CD14-positive monocyte (primary cell): ENCODE results near the gene CLCNKB. TPM values are rescaled to one million over a fixed set of nuclear protein-coding genes. Genes with fewer than 3 reads are reported as not detected.
A peak's percentile ranks its signal among the peaks of the same experiment; 100 is the strongest.

Experiments
- DNase-seq, 3 donors: peaks; one replicate each; pipeline ENCODE4 v3.0.0-alpha.2; 2011 to 2022
- H2AFZ ChIP-seq: 2 replicates; pipeline ENCODE4 v1.6.0; 2012; ENCODE audit warnings: mild to moderate bottlenecking, low read depth, low read length, inconsistent platforms; ENCODE audit not compliant: insufficient read depth, poor library complexity, severe bottlenecking
- H3K27ac ChIP-seq, 2 donors: 1 replicate in 1 of 2; 2 replicates in 1 of 2; pipeline ENCODE4 v1.5.1; 2012 to 2013; ENCODE audit warnings: low read length in 2 of 2, control low read depth in 1 of 2, inconsistent platforms in 1 of 2, low read depth in 1 of 2, mild to moderate bottlenecking in 1 of 2
- H3K27me3 ChIP-seq, 2 donors: one replicate each; pipeline versions ENCODE4 v1.6.0 to v1.6.1; 2011 to 2013; ENCODE audit warnings: low read length in 2 of 2; ENCODE audit not compliant: control insufficient read depth in 2 of 2, insufficient read depth in 2 of 2
- H3K36me3 ChIP-seq, 2 donors: replicated peaks in 1 of 2; 1 replicate in 1 of 2; 2 replicates in 1 of 2; pipeline versions ENCODE4 v1.5.1 to v1.6.1; 2012 to 2013; ENCODE audit warnings: low read length in 2 of 2, control low read depth in 1 of 2, inconsistent platforms in 1 of 2, mild to moderate bottlenecking in 1 of 2; ENCODE audit not compliant: insufficient read depth in 2 of 2, control insufficient read depth in 1 of 2
- H3K4me1 ChIP-seq, 2 donors: 1 replicate in 1 of 2; 2 replicates in 1 of 2; pipeline versions ENCODE4 v1.5.1 to v1.6.1; 2012 to 2013; ENCODE audit warnings: low read length in 2 of 2, control low read depth in 1 of 2, inconsistent platforms in 1 of 2, mild to moderate bottlenecking in 1 of 2, moderate library complexity in 1 of 2; ENCODE audit not compliant: insufficient read depth in 2 of 2, control insufficient read depth in 1 of 2
- H3K4me2 ChIP-seq: replicated peaks from 2 replicates; pipeline ENCODE3; 2012; ENCODE audit warnings: low read length, moderate library complexity, mild to moderate bottlenecking; ENCODE audit not compliant: poor library complexity, severe bottlenecking; ENCODE audit errors: extremely low read depth
- H3K4me3 ChIP-seq, 3 experiments: fragments of 200-600 bp in 1 of 3; sonication (generic) in 1 of 3; replicated peaks in 1 of 3; 1 replicate in 2 of 3; 2 replicates in 1 of 3; pipeline ENCODE4 v1.5.1; 2011 to 2013; ENCODE audit warnings: low read length in 3 of 3, mild to moderate bottlenecking in 3 of 3, control low read depth in 2 of 3, low read depth in 2 of 3, inconsistent platforms in 1 of 3, moderate library complexity in 1 of 3
- H3K79me2 ChIP-seq: 2 replicates; pipeline ENCODE4 v1.6.0; 2012; ENCODE audit warnings: mild to moderate bottlenecking, control low read depth, inconsistent platforms, low read length, moderate library complexity; ENCODE audit not compliant: insufficient read depth
- H3K9ac ChIP-seq: 2 replicates; pipeline ENCODE4 v1.6.0; 2017; ENCODE audit warnings: low read length, mild to moderate bottlenecking; ENCODE audit not compliant: insufficient read depth, poor library complexity, severe bottlenecking
- H3K9me3 ChIP-seq, 2 donors: replicated peaks in 1 of 2; 1 replicate in 1 of 2; 2 replicates in 1 of 2; pipeline versions ENCODE4 v1.5.1 to v1.6.1; 2012 to 2013; ENCODE audit warnings: low read length in 2 of 2, control low read depth in 1 of 2; ENCODE audit not compliant: control insufficient read depth in 1 of 2, insufficient read depth in 1 of 2
- H4K20me1 ChIP-seq: 2 replicates; pipeline ENCODE4 v1.6.0; 2012; ENCODE audit warnings: mild to moderate bottlenecking, low read length, control low read depth, moderate library complexity; ENCODE audit not compliant: insufficient read depth
- H3K27ac Mint-ChIP-seq, 7 donors: one replicate each; pipeline ENCODE4 v1.8.0; 2020; ENCODE audit warnings: mild to moderate bottlenecking in 7 of 7, mixed read lengths in 7 of 7, moderate library complexity in 6 of 7, inconsistent platforms in 2 of 7
- H3K27me3 Mint-ChIP-seq, 3 donors: one replicate each; pipeline ENCODE4 v1.8.0; 2021 to 2022; ENCODE audit warnings: low read depth in 3 of 3, mild to moderate bottlenecking in 3 of 3, mixed read lengths in 3 of 3, moderate library complexity in 3 of 3, inconsistent platforms in 1 of 3
- H3K36me3 Mint-ChIP-seq, 2 donors: one replicate each; pipeline ENCODE4 v1.8.0; 2020; ENCODE audit warnings: mixed read lengths in 2 of 2, inconsistent platforms in 1 of 2, mild to moderate bottlenecking in 1 of 2
- H3K4me1 Mint-ChIP-seq: one replicate; pipeline ENCODE4 v1.8.0; 2020; ENCODE audit warnings: mild to moderate bottlenecking, mixed read lengths
- H3K4me3 Mint-ChIP-seq, 2 donors: one replicate each; pipeline ENCODE4 v1.8.0; 2020; ENCODE audit warnings: mild to moderate bottlenecking in 2 of 2, mixed read lengths in 2 of 2, moderate library complexity in 1 of 2
- H3K9me3 Mint-ChIP-seq, 7 donors: one replicate each; pipeline ENCODE4 v1.8.0; 2020 to 2022; ENCODE audit warnings: mixed read lengths in 7 of 7, mild to moderate bottlenecking in 6 of 7, moderate library complexity in 6 of 7, inconsistent platforms in 2 of 7
- CTCF ChIP-seq: fragments of 200-600 bp; IDR thresholded peaks from one replicate; pipeline ENCODE4 v1.8.0; 2022; ENCODE audit warnings: antibody characterized with exemption, mild to moderate bottlenecking
- WGBS: methylation state at CpG from one replicate; pipeline ENCODE4 v1.1.5; 2013; ENCODE audit warnings: missing lambda C conversion rate; ENCODE audit not compliant: insufficient coverage; 5-methylcytosine and 5-hydroxymethylcytosine counted together
- intact Hi-C, 2 donors: fragments of 100-400 bp; cut with micrococcal nuclease; formaldehyde crosslinking; loops; one replicate each; pipeline versions ENCODE4 v1.15.0 to v1.15.1; 2023
- polyA plus RNA-seq, 3 donors: library from polyadenylated mRNA; depleted of rRNA in 1 of 3; unstranded in 2 of 3; stranded (reverse) in 1 of 3; fragments of 300-500 nt in 2 of 3; fragments of >200 nt in 1 of 3; fragmentation: Illumina TruSeq in 2 of 3; gene quantifications; 1 replicate in 2 of 3; 2 replicates in 1 of 3; pipeline ENCODE4 v1.2.3, GENCODE V29; 2012 to 2021

The CLCNKB gene
- polyA plus RNA-seq, 3 donors: not detected

DNA sequence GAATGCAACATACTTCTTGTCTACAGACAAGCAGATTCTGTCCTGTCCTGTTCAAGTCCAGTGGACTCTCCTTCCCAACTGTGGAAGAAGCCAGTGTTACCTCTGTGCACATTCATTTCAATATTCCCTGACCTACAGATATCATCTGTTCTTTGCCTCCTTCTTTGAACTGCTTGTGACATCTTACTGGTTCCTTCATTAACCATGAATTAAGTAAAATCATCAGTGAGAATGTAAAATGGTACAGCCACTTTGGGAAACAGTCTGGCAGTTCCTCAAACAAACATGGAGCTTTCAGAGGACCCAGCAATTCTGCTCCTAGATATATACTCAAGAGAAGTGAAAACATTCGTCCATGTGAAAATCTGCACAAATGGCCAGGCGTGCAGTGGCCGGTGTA, 32.7 kb upstream of the CLCNKB start:
- H3K27ac ChIP-seq: no peak overlapping the region
- H3K36me3 ChIP-seq: no peaks in the 10 kb centered on the region
- H3K4me1 ChIP-seq: peaks cover 13 to 15% of the 10 kb centered on the region in 2 donors
- no peaks in the 10 kb centered on the region for H4K20me1 ChIP-seq
- no peak overlapping the region for H3K4me3 Mint-ChIP-seq
- TF ChIP-seq CTCF: no peak
- no peaks in the 10 kb centered on the region for H3K27me3 ChIP-seq
- no peak overlapping the region for H2AFZ ChIP-seq
- H3K4me2 ChIP-seq: no peak overlapping the region
- peaks cover 9% of the 10 kb centered on the region for H3K4me1 Mint-ChIP-seq
- no peak overlapping the region for H3K9ac ChIP-seq
- no peaks in the 10 kb centered on the region for H3K9me3 Mint-ChIP-seq
- DNase-seq: no peak
- H3K79me2 ChIP-seq: no peaks in the 10 kb centered on the region
- 100% methylated on average over 2 of the region's 3 CpGs for whole genome bisulfite sequencing
- H3K27me3 Mint-ChIP-seq: peaks cover 8 to 14% (median 10%) of the 10 kb centered on the region in 3 donors
- no peaks in the 10 kb centered on the region for H3K36me3 Mint-ChIP-seq
- intact Hi-C loops: loop anchor here in 1 of 2 donors (10.0 kb wide), 1 partner anchor 174 kb away; no protein-coding TSS in a partner anchor
- no peaks in the 10 kb centered on the region for H3K9me3 ChIP-seq
- no peak overlapping the region for H3K27ac Mint-ChIP-seq
- H3K4me3 ChIP-seq: no peak overlapping the region

DNA sequence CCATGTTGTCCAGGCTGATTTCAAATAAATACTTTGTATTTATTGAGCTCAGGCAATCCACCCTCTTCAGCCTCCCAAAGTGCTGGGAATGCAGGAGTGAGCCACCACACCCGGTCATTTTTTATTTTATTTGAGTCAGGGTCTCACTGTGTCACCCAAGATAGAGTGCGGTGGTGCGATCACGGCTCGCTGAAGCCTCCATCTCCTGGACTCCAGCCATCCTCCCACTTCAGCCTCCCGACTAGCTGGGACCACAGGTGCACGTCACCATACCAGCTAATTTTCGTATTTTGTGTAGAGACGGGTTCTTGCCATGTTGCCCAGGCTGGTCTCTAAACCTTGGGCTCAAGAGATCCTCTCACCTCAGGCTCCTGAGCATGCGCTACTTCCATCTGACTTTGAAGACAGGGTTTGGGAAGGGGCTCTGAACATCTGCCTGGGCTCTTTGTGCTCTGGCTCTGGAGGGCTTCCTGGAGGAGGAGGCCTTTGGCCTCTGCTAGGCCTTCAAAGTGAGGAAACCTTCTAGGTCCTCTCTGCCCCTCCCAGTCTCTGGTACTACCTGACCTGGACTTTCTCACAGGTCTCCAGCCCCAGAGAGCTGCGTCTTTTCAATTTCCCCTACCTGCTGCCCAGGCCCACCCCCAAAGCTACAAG, 31.5 kb upstream of the CLCNKB start:
- Mint-ChIP-seq H3K4me3 (peak overlapping the region; percentile 62 to 79), H3K9me3 (no peaks in the 10 kb centered on the region), H3K27ac (peak overlapping the region in 3 of 7 donors; percentile 14 to 30 (median 30)), H3K27me3 (peaks cover 9 to 14% (median 10%) of the 10 kb centered on the region in 3 donors), H3K4me1 (peaks cover 9% of the 10 kb centered on the region), H3K36me3 (no peaks in the 10 kb centered on the region)
- Histone ChIP-seq H3K4me1 (peaks cover 13 to 15% of the 10 kb centered on the region in 2 donors), H3K9ac (peak overlapping the region; percentile 76), H2AFZ (peak overlapping the region; percentile 90), H3K27ac (peak overlapping the region in 1 of 2 donors; percentile 48), H4K20me1 (no peaks in the 10 kb centered on the region), H3K4me2 (peak overlapping the region; percentile 87), H3K9me3 (no peaks in the 10 kb centered on the region), H3K79me2 (no peaks in the 10 kb centered on the region), H3K36me3 (no peaks in the 10 kb centered on the region), H3K27me3 (no peaks in the 10 kb centered on the region), H3K4me3 (peak overlapping the region in 2 of 3 experiments; percentile 40 to 75)
- intact Hi-C loops: loop anchor here in 1 of 2 donors (2.0 to 10.0 kb wide), 2 partner anchors 43 to 173 kb away; no protein-coding TSS in a partner anchor
- no peak for TF ChIP-seq CTCF
- no peak for DNase-seq
- 92% methylated on average over 9 of the region's 11 CpGs for WGBS
